Measurements from ENCODE around the gene TMEM201.

TMEM201 gene

DNA sequence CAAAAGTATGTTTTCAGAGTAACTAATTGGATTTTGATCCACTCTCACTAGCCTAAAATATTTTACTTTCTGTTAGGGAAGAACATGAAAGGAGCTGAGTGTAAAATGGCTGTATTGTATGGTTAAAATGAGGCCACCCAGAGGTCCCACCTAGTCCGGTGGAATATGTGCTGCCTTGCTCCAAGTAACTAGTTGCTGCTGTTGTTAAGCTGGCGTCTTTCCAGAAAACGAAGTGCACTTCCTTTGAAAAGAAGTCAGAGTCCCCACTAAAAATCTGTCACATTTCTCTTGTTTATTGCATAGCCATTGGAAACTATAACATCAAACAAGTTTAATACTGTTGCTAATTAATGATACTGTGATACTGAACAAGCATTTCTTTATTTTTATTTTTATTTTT, 46.3 kb upstream of the TMEM201 start:
- TF ChIP-seq TCF12 (IDR thresholded peaks at IDR 0.05; ENCODE audit: low read depth) = no peak
- TF ChIP-seq TAF1 (IDR thresholded peaks at IDR 0.05; ENCODE audit: low read depth) = no peak
- TF ChIP-seq EP300 (IDR thresholded peaks at IDR 0.05; ENCODE audit: borderline replicate concordance) = no peak
- TF ChIP-seq, protein P1, sequence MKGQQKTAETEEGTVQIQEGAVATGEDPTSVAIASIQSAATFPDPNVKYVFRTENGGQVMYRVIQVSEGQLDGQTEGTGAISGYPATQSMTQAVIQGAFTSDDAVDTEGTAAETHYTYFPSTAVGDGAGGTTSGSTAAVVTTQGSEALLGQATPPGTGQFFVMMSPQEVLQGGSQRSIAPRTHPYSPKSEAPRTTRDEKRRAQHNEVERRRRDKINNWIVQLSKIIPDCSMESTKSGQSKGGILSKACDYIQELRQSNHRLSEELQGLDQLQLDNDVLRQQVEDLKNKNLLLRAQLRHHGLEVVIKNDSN (IDR thresholded peaks at IDR 0.05) = no peak
- no peak for TF ChIP-seq YY1 (IDR thresholded peaks at IDR 0.05; ENCODE audit: low read depth)
- no peak for TF ChIP-seq RAD21 (IDR thresholded peaks at IDR 0.05; ENCODE audit: low read depth)
- no peak for TF ChIP-seq TEAD4 (IDR thresholded peaks at IDR 0.05)
- TF ChIP-seq, protein P2, sequence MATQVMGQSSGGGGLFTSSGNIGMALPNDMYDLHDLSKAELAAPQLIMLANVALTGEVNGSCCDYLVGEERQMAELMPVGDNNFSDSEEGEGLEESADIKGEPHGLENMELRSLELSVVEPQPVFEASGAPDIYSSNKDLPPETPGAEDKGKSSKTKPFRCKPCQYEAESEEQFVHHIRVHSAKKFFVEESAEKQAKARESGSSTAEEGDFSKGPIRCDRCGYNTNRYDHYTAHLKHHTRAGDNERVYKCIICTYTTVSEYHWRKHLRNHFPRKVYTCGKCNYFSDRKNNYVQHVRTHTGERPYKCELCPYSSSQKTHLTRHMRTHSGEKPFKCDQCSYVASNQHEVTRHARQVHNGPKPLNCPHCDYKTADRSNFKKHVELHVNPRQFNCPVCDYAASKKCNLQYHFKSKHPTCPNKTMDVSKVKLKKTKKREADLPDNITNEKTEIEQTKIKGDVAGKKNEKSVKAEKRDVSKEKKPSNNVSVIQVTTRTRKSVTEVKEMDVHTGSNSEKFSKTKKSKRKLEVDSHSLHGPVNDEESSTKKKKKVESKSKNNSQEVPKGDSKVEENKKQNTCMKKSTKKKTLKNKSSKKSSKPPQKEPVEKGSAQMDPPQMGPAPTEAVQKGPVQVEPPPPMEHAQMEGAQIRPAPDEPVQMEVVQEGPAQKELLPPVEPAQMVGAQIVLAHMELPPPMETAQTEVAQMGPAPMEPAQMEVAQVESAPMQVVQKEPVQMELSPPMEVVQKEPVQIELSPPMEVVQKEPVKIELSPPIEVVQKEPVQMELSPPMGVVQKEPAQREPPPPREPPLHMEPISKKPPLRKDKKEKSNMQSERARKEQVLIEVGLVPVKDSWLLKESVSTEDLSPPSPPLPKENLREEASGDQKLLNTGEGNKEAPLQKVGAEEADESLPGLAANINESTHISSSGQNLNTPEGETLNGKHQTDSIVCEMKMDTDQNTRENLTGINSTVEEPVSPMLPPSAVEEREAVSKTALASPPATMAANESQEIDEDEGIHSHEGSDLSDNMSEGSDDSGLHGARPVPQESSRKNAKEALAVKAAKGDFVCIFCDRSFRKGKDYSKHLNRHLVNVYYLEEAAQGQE (IDR thresholded peaks at IDR 0.05; ENCODE audit: low read depth) = no peak
- TF ChIP-seq CREB1 (IDR thresholded peaks at IDR 0.05; ENCODE audit: low read depth) = no peak
- TF ChIP-seq FOXM1 (IDR thresholded peaks at IDR 0.05; ENCODE audit: borderline replicate concordance, low read depth) = no peak
- TF ChIP-seq MAX (IDR thresholded peaks at IDR 0.05) = no peak
- TF ChIP-seq ZBTB7A (IDR thresholded peaks at IDR 0.05; ENCODE audit: low read depth) = no peak
- TF ChIP-seq NFIC (IDR thresholded peaks at IDR 0.05) = no peak
- no peak for TF ChIP-seq EGR1 (IDR thresholded peaks at IDR 0.05)
- no peak for TF ChIP-seq CEBPB (IDR thresholded peaks at IDR 0.05)

- TF ChIP-seq NFIC (IDR thresholded peaks at IDR 0.05) (no peak), CEBPB (IDR thresholded peaks at IDR 0.05) (no peak), EGR1 (IDR thresholded peaks at IDR 0.05) (no peak), YY1 (IDR thresholded peaks at IDR 0.05; ENCODE audit: low read depth) (no peak), TEAD4 (IDR thresholded peaks at IDR 0.05) (no peak), CREB1 (IDR thresholded peaks at IDR 0.05; ENCODE audit: low read depth) (no peak), EP300 (IDR thresholded peaks at IDR 0.05; ENCODE audit: borderline replicate concordance) (no peak), MAX (IDR thresholded peaks at IDR 0.05) (no peak), TAF1 (IDR thresholded peaks at IDR 0.05; ENCODE audit: low read depth) (no peak)
- TF ChIP-seq, protein P2 (IDR thresholded peaks at IDR 0.05; ENCODE audit: low read depth) = no peak
- TF ChIP-seq, protein P1 (IDR thresholded peaks at IDR 0.05) = no peak
Observed at GRCh38 chr1:9544926-9545325, 43.8 kb upstream of the TMEM201 start.

DNA sequence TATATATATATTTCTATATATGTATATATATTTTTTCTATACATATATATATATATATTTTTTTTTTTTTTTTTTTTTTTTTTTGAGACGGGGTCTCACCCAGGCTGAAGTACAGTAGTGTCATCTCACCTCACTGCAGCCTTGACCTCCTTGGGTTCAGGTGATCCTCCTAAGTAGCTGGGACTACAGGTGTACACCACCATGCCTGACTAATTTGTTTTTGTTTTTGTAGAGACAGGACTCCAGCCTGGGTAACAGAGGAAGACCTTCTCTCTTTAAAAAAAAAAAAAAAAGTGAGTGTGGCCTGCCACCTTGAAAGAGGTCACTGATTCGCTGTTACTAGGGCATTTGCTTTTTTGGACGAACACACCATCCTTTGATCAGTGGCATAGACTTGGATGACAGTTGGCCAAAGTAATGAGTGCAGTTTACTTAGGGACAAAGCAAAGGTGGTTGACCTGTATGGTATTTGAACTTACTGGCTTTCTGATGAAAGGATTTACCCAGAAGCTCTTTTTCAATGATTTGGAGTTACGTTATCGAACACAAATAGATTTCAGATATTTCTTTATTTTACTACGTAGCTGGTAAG, 38.7 kb upstream of the TMEM201 start:
- TF ChIP-seq CEBPB (IDR thresholded peaks at IDR 0.05) (no peak), RAD21 (IDR thresholded peaks at IDR 0.05; ENCODE audit: low read depth) (no peak), TAF1 (IDR thresholded peaks at IDR 0.05; ENCODE audit: low read depth) (no peak), YY1 (IDR thresholded peaks at IDR 0.05; ENCODE audit: low read depth) (no peak), EP300 (IDR thresholded peaks at IDR 0.05; ENCODE audit: borderline replicate concordance) (no peak), NFIC (IDR thresholded peaks at IDR 0.05) (no peak), MAX (IDR thresholded peaks at IDR 0.05) (no peak), ZBTB7A (IDR thresholded peaks at IDR 0.05; ENCODE audit: low read depth) (no peak), TEAD4 (IDR thresholded peaks at IDR 0.05) (no peak), EGR1 (IDR thresholded peaks at IDR 0.05) (no peak), CREB1 (IDR thresholded peaks at IDR 0.05; ENCODE audit: low read depth) (no peak), FOXM1 (IDR thresholded peaks at IDR 0.05; ENCODE audit: borderline replicate concordance, low read depth) (no peak), TCF12 (IDR thresholded peaks at IDR 0.05; ENCODE audit: low read depth) (no peak)
- TF ChIP-seq, protein P1 (IDR thresholded peaks at IDR 0.05) = no peak
- TF ChIP-seq, protein P2 (IDR thresholded peaks at IDR 0.05; ENCODE audit: low read depth) = no peak

Measured in Ishikawa (cell line).